ENCODE results near the gene CAB39. TPM values are rescaled to one million over a fixed set of nuclear protein-coding genes. Genes with fewer than 3 reads are reported as not detected.

Gene CAB39
- 90.3 TPM for polyA plus RNA-seq (ENCODE audit: insufficient read length)
- long read RNA-seq, donor 1, transcript CAB39-201 (9 exons, 3,826 nt), result major isoform, 13 of 16 reads
- long read RNA-seq, donor 1, partial matches to known transcripts, result 0 of 16 reads
- long read RNA-seq, donor 1, other reads (novel, unspliced or antisense), result 0 of 16 reads
- long read RNA-seq, donor 2, transcript CAB39-201 (9 exons, 3,826 nt), result major isoform, 10 of 12 reads
- long read RNA-seq, donor 2, partial matches to known transcripts, result 0 of 12 reads
- long read RNA-seq, donor 2, other reads (novel, unspliced or antisense), result 0 of 12 reads
- long read RNA-seq, donor 3, transcript CAB39-201 (9 exons, 3,826 nt), result major isoform, 5 of 69 reads
- long read RNA-seq, donor 3, partial matches to known transcripts, result 62 of 69 reads
- long read RNA-seq, donor 3, other reads (novel, unspliced or antisense), result 0 of 69 reads
- long read RNA-seq, donor 4, result 0 reads
- long read RNA-seq, donor 5, transcript CAB39-201 (9 exons, 3,826 nt), result major isoform, 7 of 9 reads
- long read RNA-seq, donor 5, partial matches to known transcripts, result 0 of 9 reads
- long read RNA-seq, donor 5, other reads (novel, unspliced or antisense), result 0 of 9 reads
- long read RNA-seq, donor 6, partial matches to known transcripts, result 0 of 3 reads
- long read RNA-seq, donor 6, other reads (novel, unspliced or antisense), result 0 of 3 reads
- long read RNA-seq, donor 7, transcript CAB39-201 (9 exons, 3,826 nt), result major isoform, 8 of 11 reads
- long read RNA-seq, donor 7, partial matches to known transcripts, result 0 of 11 reads
- long read RNA-seq, donor 7, other reads (novel, unspliced or antisense), result 0 of 11 reads
- long read RNA-seq, donor 8, transcript CAB39-201 (9 exons, 3,826 nt), result major isoform, 5 of 18 reads
- long read RNA-seq, donor 8, partial matches to known transcripts, result 11 of 18 reads
- long read RNA-seq, donor 8, other reads (novel, unspliced or antisense), result 0 of 18 reads

- peak; percentile 88 for DNase-seq
Measured at GRCh38 chr2:230712443-230713330, at the start of gene CAB39. Gene CAB39, plus strand, starts transcription at chr2:230712842. Its CDS starts 47,160 bp downstream, at chr2:230760002.

- no peak for DNase-seq
Measured at GRCh38 chr2:230664128-230664527, 48.5 kb upstream of the CAB39 start.

DNA sequence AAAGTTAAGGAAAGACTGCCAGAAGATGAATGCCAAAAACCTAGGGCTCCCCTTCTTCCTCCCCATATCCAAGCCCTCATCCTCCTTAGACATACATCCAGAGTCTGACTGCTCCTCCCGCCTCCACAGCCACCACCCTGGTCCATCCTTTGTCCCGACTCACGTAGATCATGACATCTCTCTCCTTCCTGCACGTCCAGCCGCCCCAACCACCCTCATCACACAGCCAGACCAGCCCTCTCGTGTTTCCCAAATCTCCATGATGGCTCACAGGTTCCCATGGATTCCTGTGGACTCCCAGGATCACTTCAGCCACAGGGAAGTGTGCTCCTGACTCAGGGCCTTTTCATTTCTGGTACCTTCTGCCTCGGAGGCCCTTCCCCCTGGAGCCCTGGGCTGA, 47.8 kb upstream of the CAB39 start:
- no peak for DNase-seq

DNA sequence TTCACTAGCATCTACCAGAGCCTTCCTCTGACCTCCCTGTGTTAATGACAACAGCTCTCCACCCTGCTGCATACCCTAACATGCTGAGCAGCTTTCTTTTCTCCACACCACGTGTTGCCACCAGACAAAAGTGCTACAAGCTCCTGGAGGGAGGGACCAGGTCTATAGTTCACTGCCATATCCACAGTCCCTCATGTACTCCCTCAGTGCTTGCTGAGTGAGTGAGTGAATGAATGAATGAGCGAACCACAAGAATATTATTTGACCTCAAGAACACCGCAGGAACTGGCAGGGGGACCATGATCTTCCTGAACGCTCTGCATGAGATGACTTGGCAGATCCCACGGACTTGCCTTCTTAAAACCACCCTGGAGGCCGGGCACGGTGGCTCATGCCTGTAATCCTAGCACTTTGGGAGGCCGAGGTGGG, 47.4 kb upstream of the CAB39 start:
- DNase-seq, result no peak

GRCh38 chr2:230666446-230666845, 46.2 kb upstream of the CAB39 start:
- DNase-seq, result no peak

GRCh38 chr2:230666885-230667712, 45.5 kb upstream of the CAB39 start:
- DNase-seq, result no peak

DNA sequence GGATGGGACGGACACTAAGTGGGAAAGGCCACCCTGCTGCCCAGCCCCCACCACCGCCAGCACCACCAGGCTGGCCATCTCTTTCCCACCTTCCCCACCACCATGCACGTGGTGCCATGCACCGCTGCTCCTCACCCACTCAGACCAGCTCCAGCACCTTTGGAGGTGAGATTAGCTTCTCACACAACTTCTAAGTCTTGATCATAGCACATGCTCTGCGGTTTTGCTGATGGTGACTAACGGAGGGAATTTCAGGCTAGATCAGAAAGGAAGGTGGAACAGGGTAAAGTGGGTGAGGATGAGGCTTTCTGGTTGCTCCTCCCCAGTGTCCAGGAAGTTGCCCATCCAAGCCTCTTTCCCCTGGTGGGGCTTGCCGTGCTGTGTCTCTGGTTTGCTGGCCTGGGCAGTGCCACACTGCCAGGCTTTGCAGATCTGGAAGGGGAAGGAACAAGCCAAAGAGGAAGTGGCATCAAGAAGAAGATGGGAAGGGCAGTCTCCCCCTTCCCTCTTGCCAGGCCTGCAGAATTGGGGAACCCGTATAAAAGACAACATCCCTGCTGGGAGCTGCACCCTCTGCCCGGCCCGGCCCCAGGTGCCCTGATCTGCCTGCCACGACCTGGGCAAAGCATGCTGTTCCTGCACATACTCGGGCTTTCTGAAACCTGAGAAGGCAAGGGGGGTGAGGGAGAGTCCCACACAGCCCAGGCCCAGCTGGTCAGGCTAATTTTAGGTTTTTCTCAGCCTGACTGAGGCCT, 44.3 kb upstream of the CAB39 start:
- no peak for DNase-seq

- no peak for DNase-seq
Measured at GRCh38 chr2:230668939-230669303, 43.7 kb upstream of the CAB39 start.

DNA sequence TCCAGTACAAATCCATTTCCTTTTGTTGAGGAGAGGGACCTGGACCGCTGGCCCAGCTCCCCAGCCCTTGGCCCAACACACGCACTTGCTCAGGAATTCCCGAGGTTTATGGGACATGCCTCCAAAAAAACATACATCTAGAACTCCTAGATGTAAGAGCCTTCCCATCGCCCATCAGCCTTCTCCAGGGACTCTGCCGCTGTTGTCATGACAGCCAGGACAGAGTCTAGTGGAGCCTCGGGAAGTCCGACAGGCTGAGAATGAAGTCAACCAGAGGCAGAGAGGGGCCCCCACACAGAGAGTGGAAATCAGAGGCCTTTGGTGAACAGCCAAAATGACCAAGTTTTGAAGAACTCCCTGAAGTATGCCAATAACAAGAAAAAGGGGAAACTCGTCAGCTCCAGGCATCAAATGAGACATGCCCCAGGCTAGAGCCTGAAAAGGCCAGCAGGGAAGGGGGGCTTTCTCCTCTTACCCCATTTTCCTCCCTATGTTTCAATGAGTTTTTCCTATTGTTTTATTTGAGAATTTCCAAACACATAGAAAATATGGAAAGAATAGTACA, 43.2 kb upstream of the CAB39 start:
- DNase-seq, result no peak

DNA sequence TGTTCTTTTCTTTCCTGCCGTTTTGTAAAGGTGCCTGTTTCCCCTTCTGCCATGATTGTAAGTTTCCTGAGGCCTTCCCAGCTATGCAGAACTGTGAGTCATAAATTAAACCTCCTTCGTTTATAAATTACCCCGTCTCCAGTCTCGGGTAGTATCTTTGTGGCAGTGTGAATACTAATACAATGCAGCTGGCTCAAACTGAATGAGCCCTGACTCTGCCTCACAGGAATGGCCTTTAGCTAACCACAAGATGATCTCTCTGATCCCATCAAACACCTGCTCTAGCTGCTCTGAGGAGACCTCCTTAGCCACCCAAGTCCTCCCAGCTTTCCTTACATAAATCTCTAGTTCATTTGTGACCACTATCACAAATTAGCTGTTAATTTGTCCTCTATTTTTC, 41.5 kb upstream of the CAB39 start:
- no peak for DNase-seq

DNA sequence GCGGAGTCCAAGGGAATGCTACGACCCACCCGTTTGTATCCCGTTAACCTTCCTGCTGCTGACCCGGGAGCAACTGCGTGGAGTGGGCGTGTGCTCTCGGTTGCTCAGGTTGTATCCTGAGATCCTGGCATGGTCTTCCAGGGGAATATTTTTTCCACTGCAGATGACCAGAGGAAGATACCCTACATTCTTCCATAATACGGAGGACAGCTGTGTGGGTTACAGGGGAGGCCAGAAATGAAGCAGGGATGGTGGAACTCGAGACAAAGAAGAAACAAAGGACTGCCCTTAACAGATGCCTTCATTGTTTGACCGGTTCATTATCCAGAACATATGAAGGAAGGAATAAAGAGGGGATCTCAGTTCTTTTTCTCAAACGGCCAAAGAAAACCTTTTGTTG, 39.8 kb upstream of the CAB39 start:
- DNase-seq, result no peak

DNA sequence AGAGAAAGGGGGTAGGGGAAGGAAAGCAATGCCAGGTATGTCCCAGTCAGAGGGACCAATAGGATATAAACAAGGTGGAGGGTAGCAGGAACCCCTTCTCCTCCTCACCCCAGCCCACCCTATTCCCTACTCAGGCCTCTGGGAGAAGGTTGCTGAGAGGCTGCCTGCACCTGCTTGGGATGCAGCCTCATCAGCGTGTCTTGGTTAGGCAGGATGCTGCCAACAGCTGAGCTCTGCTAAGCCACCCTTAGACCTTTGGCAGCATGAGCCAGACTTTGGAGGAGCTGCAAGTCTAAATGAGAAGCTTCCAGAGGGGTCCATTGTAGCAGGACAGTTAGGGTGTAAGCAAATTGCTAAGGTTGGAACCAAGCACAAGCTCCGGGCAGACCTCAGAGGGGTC, 38.2 kb upstream of the CAB39 start:
- DNase-seq, result no peak

DNA sequence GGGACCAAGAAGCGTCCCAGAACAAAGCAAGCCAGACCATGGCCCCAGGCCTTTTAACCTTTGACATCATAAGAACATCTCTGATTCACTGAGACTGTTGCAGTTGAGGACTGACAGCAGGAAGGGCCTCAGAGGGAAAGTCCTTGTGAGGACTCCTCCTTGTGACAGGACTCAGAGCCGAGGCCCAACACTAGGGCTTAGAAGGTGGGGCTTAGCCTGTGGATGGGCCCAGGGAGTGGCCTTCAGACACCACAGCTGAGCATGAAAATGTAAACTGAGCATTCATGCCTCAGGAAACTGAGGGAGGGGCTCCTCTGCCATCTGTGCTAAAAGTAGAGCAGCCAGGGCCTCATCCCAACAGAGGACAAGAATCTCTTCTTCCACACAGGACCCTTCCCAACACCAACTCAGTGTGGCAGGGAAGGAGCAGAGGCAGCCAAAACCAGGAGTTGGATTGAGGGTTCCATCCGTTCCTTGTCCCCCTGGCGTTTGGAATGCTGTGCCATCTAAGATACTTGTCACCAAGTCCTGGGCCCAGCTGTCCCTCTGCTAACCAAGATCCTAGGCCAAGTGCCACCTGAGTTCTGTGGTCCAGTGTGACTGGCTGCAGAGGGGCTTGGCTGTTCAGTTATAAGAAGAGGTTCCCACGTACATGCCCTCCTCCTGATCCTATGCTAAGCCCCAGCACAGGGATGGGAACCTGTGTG, 37.5 kb upstream of the CAB39 start:
- DNase-seq, result no peak

DNA sequence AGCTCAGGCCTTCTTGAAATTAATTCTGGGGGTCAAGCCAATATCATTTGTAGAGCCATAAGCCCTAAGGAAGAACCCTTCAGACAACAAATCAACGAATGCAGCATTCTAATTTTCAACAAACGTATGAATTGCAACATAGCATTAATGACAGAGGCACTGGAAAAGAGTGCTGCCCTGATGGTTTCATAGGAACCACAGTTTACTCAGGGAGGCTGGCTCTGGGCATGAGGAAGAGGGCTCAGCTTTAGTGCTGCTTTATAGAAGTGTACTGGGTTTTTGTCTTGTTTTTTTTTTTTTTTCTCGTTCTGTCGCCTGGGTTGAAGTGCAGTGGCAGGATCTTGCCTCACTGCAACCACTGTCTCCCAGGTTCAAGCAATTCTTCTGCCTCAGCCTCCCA, 36.1 kb upstream of the CAB39 start:
- DNase-seq, result no peak

DNA sequence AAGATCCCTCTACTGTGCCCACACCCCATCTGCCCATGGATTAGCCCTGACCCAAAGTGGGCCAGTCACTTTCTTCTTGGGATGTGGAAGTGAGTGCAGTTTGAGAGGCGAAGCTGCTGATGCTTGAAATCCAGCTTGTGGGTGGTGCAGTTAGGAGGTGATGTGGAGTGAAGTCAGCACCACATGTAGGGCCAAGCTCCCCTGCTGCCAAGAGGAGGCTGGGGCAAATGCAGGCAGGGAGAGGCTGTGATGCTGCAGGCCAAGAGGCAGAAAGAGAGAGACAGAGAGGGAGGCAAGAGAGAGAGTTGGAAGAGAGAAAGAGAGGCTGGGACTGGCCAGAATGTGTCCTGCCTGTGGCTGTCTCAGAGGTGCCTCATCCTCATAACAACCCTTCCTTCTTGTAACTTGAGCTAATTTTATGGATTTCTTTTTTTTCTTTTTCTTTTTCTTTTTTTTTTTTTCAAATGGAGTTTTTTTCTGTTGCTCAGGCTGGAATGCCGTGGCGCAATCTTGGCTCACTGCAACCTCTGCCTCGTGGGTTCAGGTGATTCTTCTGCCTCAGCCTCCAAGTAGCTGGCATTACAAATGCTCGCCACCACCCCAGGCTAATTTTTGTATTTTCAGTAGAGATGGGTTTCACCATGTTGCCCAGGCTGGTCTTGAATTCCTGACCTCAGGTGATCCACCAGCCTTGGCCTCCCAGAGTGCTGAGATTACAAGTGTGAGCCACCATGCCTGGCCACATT, 35.3 kb upstream of the CAB39 start:
- DNase-seq, result no peak

DNA sequence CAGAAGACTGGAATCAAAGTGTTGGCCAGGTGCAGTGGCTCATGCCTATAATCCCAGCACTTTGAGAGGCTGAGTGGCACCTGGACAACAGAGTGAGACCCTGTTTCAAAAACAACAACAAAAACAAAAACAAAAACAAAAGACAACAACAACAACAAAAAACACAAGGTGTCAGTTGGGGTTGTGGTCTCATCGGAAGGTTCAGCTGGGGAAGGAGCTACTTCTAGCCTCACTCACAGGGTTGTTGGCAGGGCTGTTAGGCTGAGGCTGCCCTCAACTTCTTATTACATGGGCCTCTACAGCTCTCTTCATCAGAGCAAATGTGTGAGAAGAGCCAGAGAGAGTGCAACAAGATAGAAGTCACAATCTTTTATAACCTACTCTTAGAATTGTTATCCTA, 34.6 kb upstream of the CAB39 start:
- DNase-seq, result no peak

GRCh38 chr2:230678451-230678850, 34.2 kb upstream of the CAB39 start:
- DNase-seq, result no peak

- DNase-seq, result no peak
Measured at GRCh38 chr2:230680463-230681170, 32.0 kb upstream of the CAB39 start.
